Central memory CD4-positive, alpha-beta T cell (primary cell): Measurements from ENCODE around the gene GNL3.
"Not testable (repeated sequence)": the region's sequence is repeated elsewhere in the genome, so short reads cannot be mapped to it uniquely, and the experiment has no call there.

Source experiments
- DNase-seq: peaks from one replicate; pipeline ENCODE4 v3.0.0; 2022

The GNL3 gene

GRCh38 chr3:52721730-52722008 is 35.8 kb downstream of the GNL3 start:
- DNase-seq, result no peak

- no peak for DNase-seq
These were observed 36.7 kb downstream of the GNL3 start for GRCh38 chr3:52722491-52722890.

GRCh38 chr3:52723935-52724334 is 38.1 kb downstream of the GNL3 start:
- DNase-seq, result no peak

GRCh38 chr3:52724511-52724910 is 38.7 kb downstream of the GNL3 start:
- no peak for DNase-seq

GRCh38 chr3:52728753-52729152 is 42.9 kb downstream of the GNL3 start:
- DNase-seq, result not testable (repeated sequence)

- DNase-seq, result no peak
These were observed 44.8 kb downstream of the GNL3 start for GRCh38 chr3:52730681-52731080.

GRCh38 chr3:52731590-52731989 is 45.8 kb downstream of the GNL3 start:
- DNase-seq, result no peak

GRCh38 chr3:52733256-52733891 is 47.5 kb downstream of the GNL3 start:
- no peak for DNase-seq

- no peak for DNase-seq
These were observed 53.9 kb downstream of the GNL3 start for GRCh38 chr3:52739730-52740129.

GRCh38 chr3:52742418-52743041 is 56.7 kb downstream of the GNL3 start:
- DNase-seq, result peak; percentile 13

- DNase-seq, result no peak
These were observed 57.3 kb downstream of the GNL3 start for GRCh38 chr3:52743152-52743551.

- DNase-seq, result no peak
These were observed 57.9 kb downstream of the GNL3 start for GRCh38 chr3:52743721-52744120.
